SJCRH30 (cell line): Measurements from ENCODE around the gene NT5DC3. TPM values are rescaled to one million over a fixed set of nuclear protein-coding genes. Genes with fewer than 3 reads are reported as not detected.

Source experiments
- DNase-seq, 2 experiments: peaks; one replicate each; pipeline ENCODE4 v3.0.0-alpha.2; 2015 to 2020
- H3K27ac ChIP-seq: fragments of 250-450 bp; sonication (Bioruptor Pico); 2 replicates; pipeline ENCODE4 v1.5.1; 2020; ENCODE audit warnings: mild to moderate bottlenecking, moderate library complexity
- H3K27me3 ChIP-seq: fragments of 250-450 bp; sonication (Bioruptor Pico); 2 replicates; pipeline ENCODE4 v1.5.1; 2020; ENCODE audit warnings: mild to moderate bottlenecking, moderate library complexity
- H3K36me3 ChIP-seq: fragments of 250-450 bp; sonication (Bioruptor Pico); 2 replicates; pipeline ENCODE4 v1.5.1; 2020; ENCODE audit warnings: mild to moderate bottlenecking, moderate library complexity
- H3K4me1 ChIP-seq: fragments of 250-450 bp; sonication (Bioruptor Pico); 2 replicates; pipeline ENCODE4 v1.5.1; 2020; ENCODE audit warnings: mild to moderate bottlenecking, moderate library complexity
- H3K4me3 ChIP-seq: fragments of 250-450 bp; sonication (Bioruptor Pico); 2 replicates; pipeline ENCODE4 v1.5.1; 2020; ENCODE audit warnings: mild to moderate bottlenecking, moderate library complexity
- H3K9me3 ChIP-seq: fragments of 250-450 bp; sonication (Bioruptor Pico); replicated peaks from 2 replicates; pipeline ENCODE4 v1.5.1; 2020; ENCODE audit warnings: mild to moderate bottlenecking, moderate library complexity
- total RNA-seq: library from RNA; depleted of rRNA; stranded (reverse); fragments of >200 nt; shearing (Covaris generic); gene quantifications from 2 replicates; pipeline ENCODE4 v1.2.3, GENCODE V29; 2014

The NT5DC3 gene
- total RNA-seq, 1 experiment from 2014 or later, result 14.8 TPM

DNA sequence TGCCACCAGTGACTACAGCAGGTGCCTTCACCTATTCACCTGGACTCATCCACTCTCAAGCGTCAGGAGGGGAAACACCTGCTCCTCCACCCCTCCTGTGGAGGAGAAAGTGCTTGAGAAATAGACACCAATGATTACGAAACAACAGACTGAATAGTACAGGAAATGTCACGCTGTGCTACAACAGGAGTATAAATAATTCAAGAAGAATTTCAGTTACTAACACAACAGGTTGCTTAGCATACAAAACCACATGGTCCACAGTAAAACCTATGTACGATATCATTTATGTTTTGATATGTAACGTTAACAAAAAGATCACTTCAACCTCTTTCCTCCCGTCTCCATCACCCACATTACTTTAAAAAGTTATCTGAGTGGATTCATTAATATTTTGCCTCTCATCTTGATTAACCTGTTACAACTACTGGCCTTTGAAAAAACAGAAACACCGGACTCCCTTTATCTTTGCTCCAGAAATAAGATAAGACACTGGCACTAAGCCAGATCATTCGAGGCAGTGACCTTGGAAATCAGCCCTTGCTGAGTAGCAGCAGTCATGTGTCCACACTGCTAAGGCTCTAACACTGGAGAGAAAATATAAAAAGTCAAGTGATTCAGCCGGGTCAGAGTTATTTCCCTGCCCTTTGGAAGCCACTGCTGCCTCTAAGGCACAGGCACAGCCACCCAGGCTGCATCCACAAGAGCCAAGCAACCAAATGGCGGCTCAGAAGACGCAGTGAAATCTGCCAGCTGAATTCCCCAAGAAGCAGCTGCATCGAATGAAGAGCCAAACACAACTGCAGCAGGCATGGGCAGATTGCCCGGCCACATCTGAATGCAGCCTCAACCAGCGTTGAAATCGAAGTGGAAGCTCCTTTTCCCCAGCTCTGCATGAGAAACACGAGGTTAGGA lies 40.9 kb downstream of the NT5DC3 start:
- H3K4me1 ChIP-seq, result peaks cover 18% of the 10 kb centered on the region
- peak overlapping the region; percentile 38 for H3K4me3 ChIP-seq
- DNase-seq, result peak; percentile 86 to 91

DNA sequence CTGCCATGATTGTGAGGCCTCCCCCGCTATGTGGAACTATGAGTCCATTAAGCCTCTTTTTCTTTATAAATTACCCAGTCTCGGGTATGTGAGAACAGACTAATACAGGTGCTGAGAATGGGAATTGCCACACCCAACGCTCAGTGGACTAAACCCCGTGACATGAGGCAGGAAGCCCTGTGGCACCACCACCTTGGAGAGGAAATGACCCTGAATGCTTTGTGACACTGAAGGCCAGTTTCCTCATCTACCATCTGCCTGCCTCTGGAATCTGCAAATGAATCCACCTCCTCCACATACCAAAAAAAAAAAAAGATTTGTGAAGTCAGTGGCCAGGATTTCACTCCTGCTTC lies 41.6 kb downstream of the NT5DC3 start:
- no peak for DNase-seq
- no peak overlapping the region for H3K27ac ChIP-seq

More for the DNA sequence above, 40.9 kb downstream of the NT5DC3 start:
- no peaks in the 10 kb centered on the region for H3K9me3 ChIP-seq
- no peaks in the 10 kb centered on the region for H3K27me3 ChIP-seq
- H3K36me3 ChIP-seq, result peaks cover 7% of the 10 kb centered on the region
- H3K27ac ChIP-seq, result peak overlapping the region; percentile 68

DNA sequence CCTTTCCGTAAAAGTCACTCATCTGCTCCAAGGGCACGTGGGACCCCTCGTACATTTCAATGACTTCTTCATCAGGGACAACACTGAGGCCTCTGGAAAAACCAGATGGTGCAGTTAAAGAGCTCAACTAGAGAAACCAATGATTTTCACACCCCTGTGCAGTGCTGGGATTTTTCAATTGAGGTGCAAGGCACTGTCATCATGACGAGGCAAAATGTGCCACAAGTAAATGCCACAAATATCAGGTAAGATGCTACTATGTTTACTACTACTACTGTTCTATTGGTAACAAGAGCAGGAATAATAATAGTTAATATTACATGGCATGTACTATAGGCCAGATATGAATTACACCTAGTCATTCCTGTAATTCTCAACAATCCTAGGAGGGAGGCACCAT lies 42.4 kb downstream of the NT5DC3 start:
- Histone ChIP-seq H3K27ac (no peak overlapping the region), H3K4me1 (peaks cover 16% of the 10 kb centered on the region), H3K9me3 (no peaks in the 10 kb centered on the region), H3K27me3 (no peaks in the 10 kb centered on the region), H3K4me3 (no peak overlapping the region), H3K36me3 (peaks cover 14% of the 10 kb centered on the region)
- no peak for DNase-seq

More for the DNA sequence above, 41.6 kb downstream of the NT5DC3 start:
- Histone ChIP-seq H3K36me3 (peaks cover 9% of the 10 kb centered on the region), H3K27me3 (no peaks in the 10 kb centered on the region), H3K9me3 (no peaks in the 10 kb centered on the region), H3K4me3 (no peak overlapping the region), H3K4me1 (peaks cover 16% of the 10 kb centered on the region)

DNA sequence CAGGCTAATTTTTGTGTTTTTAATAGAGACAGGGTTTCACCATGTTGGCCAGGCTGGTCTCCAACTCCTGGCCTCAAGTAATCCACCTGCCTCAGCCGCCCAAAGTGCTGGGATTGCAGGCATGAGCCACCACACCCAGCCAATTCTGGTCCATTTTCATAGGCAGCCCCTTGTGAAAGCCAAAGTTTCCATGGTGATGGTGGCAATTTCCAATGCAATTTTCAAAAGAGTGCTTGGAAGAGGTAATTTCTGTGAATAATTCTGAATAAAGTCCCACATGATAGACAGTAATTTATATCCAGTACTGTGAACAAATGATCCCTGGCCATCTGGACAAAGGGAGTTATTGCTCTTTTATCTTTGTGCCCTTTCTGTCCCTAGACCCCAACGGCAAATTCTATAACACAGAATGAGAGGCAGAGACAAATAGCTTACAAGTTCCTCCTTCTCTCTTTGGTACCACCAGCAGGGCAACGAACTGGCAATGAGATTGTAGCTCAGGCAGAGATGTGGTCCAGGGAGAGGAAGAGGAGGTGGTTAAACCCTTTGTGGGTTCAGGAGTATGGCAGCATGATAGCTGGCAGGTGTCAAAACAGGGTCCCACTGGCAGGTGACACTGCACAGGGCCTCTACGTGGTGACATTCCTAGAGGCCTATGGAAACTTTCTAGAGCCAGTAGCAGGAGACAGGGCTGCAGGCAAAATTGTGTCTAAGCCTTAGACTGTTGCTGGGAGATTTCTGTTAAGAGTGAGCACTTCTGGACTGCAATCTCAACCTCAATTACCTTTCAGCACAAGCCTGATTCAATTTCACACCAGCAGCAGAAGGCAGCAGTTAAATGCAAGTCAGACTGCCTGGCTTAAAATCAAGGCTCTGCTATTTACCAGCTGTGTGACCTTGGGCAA lies 46.5 kb downstream of the NT5DC3 start:
- Histone ChIP-seq H3K27me3 (no peaks in the 10 kb centered on the region), H3K9me3 (no peaks in the 10 kb centered on the region), H3K36me3 (peaks cover 27% of the 10 kb centered on the region), H3K4me3 (no peak overlapping the region), H3K27ac (no peak overlapping the region), H3K4me1 (no peaks in the 10 kb centered on the region)
- DNase-seq, result no peak

DNA sequence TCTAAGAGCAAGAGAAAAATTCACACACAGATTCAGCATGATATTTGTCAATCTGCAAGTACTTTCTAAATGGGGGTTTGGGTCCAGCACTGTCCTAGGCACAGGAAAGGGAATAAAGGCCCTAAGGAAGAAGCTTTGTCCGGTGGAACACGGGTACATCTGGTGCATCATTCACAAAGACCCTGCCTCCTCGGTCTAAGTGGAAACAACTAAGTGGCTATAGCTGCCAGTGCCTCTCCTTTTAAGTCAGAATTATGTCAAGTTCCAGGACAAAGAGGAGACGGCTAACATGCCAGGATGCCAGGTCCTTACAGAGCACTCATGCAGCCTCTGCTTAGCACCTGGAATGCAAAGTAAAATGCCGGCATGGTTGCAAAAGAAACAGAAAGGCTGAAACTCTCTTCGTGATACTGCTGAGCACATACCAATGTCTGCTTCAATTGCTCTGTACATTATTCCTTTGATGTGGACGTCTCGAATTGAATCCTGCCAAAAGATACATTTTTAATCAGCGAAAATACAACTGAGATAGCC lies 47.5 kb downstream of the NT5DC3 start:
- Histone ChIP-seq H3K36me3 (peaks cover 27% of the 10 kb centered on the region), H3K4me3 (no peak overlapping the region), H3K27ac (no peak overlapping the region), H3K27me3 (no peaks in the 10 kb centered on the region), H3K9me3 (no peaks in the 10 kb centered on the region), H3K4me1 (no peaks in the 10 kb centered on the region)
- no peak for DNase-seq

DNA sequence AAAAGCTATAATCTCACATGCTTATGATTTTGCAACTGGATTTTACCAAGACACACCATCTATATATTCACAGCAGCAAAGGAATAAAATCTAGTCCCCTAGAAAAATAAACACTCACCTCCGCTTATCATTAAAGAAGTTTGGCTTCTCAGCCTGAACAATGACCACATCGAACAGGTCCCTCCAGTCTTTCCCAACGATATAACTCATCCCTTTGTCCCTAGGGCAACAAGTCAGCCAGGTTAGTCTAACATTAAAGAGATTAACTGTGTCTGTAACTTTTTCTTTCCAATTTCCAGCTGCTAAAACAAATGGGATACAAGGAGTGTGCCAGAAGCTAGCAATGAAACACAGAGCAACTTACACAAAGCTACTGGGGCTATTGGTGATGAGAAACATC lies 48.0 kb downstream of the NT5DC3 start:
- peaks cover 27% of the 10 kb centered on the region for H3K36me3 ChIP-seq

DNA sequence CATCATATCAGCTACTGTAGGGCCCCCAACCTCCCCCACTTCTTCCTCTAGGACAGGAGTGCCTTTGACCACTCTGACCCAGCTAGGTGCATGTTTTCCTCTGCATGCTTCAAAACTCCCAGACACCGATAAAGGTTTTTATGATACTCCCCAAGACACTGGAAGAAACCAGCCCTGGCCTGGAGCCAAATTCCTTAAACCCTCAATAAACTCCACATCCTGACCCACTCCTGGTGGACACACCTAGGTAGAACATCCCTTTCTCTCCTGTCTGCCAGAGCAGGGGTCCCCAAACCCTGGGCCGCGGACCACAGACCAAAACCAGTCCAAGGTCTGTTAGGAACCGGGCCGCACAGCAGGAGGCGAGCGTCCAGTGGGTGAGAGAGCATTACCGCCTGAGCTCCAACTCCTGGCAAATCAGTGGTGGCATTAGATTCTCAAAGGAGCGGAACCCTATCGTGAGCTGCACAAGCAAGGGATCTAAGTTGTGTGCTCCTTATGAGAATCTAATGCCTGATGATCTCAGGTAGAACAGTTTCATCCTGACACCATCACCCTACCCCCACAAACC lies 49.6 kb downstream of the NT5DC3 start:
- no peak for DNase-seq
- Histone ChIP-seq H3K4me1 (no peaks in the 10 kb centered on the region), H3K36me3 (peaks cover 20% of the 10 kb centered on the region), H3K27ac (no peak overlapping the region), H3K9me3 (no peaks in the 10 kb centered on the region), H3K4me3 (no peak overlapping the region), H3K27me3 (no peaks in the 10 kb centered on the region)

More for the DNA sequence above, 48.0 kb downstream of the NT5DC3 start:
- Histone ChIP-seq H3K9me3 (no peaks in the 10 kb centered on the region), H3K27me3 (no peaks in the 10 kb centered on the region), H3K27ac (no peak overlapping the region), H3K4me3 (no peak overlapping the region), H3K4me1 (no peaks in the 10 kb centered on the region)
- no peak for DNase-seq

DNA sequence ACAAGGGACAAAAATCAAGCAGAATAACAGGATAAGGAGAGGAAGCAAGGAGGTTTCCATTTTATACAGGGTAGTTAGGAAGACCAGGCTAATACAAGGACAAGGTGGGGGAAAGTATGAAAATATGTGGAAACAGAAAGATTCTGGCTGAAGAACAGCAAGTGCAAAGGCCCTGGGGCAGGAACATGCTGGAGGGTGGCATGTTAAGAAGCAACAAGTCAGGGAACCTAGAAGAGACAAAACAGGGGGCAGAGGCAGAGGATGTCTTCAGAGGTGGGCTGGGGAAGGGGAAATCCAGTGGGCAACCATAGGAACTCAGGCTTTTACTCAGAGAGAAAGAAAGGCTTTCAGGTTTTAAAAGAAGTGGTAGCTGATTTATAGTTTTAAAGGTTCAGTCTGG lies 54.8 kb downstream of the NT5DC3 start:
- DNase-seq, result no peak
- no peak overlapping the region for H3K27ac ChIP-seq

DNA sequence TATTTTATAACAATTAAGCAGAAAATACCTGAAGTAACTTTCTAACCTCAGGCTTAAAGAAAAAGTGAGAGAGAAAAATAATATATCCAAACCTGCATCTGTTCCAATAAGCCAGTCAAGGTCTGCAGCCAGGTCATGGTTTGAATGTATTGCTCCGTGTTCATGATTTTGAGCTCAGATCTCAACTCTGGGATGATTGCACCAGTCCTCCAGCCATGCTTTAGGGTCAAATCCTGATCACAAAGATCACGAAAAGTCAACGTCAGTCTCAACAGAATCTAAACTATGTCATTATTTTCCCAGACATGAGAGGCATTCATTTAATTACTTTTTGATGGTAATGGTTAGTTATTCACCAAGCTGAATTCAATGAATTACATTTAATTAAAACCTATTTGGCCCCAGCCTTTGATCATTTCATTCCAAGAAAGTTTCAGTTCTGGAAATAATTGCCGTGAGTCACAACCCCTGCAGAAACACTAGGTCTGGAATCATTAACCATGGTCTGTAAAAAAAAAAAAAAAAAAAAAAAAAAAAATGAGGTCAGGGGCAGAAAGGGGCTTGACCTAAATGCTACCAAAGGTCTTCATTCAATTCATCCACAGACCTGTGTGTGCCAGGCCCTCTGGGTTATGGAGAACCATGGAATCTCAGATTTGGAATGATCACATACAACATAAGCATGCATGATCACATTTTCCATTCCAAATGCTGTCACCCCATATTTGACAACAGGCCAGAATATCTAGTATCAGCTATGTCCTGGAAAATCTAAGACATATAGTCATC lies 55.6 kb downstream of the NT5DC3 start:
- peaks cover 2% of the 10 kb centered on the region for H3K4me1 ChIP-seq
- no peak overlapping the region for H3K27ac ChIP-seq
- H3K9me3 ChIP-seq, result no peaks in the 10 kb centered on the region
- H3K4me3 ChIP-seq, result no peak overlapping the region
- H3K27me3 ChIP-seq, result no peaks in the 10 kb centered on the region
- peaks cover 14% of the 10 kb centered on the region for H3K36me3 ChIP-seq
- no peak for DNase-seq

More for the DNA sequence above, 54.8 kb downstream of the NT5DC3 start:
- H3K27me3 ChIP-seq, result no peaks in the 10 kb centered on the region
- no peaks in the 10 kb centered on the region for H3K9me3 ChIP-seq
- peaks cover 14% of the 10 kb centered on the region for H3K36me3 ChIP-seq
- no peaks in the 10 kb centered on the region for H3K4me1 ChIP-seq
- H3K4me3 ChIP-seq, result no peak overlapping the region

DNA sequence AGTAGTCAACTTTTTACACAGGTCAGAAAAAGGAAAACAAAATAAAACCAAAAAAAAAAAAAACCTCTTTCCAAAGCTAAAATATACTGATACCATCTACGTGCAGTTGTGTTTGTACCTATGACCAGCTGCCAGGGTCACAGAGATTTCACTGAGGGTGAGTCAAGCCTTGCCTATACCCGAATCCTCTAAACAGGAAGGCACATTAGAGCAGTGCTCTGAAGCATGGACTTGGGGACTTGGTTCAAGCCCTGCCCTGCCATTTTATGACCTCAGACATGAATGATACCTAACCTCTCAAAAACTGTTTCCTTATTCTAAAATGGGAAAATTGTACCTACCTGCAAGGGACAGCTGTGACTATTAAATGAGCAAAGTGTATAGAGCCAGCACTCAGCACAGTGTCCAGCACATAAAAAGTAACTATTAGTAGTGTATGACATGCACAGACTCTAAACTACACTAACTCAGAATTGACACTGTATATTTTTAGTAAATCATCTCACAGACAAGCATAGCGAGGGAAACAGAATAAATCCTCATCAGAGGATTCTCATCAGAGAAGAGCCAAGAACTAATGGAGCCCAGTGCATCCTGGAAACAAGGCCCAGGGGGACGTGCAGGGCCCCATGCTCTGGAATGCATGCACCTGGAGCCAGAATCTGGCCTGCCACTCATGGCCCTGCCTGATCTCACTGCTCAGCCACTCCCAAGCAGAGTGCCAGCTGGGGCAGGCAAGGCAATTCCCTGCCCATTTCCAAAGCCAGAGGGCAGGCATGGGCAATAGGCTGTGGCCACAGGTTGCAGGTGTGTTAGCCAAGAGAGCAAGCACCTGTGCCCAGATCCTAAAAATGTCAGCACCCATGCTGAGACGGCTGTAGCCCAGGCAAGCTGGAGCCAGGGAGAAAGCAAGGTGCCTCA lies 57.0 kb downstream of the NT5DC3 start:
- Histone ChIP-seq H3K4me1 (peaks cover 16% of the 10 kb centered on the region), H3K27me3 (no peaks in the 10 kb centered on the region), H3K4me3 (no peak overlapping the region), H3K36me3 (peaks cover 14% of the 10 kb centered on the region), H3K27ac (no peak overlapping the region), H3K9me3 (no peaks in the 10 kb centered on the region)
- DNase-seq, result no peak

DNA sequence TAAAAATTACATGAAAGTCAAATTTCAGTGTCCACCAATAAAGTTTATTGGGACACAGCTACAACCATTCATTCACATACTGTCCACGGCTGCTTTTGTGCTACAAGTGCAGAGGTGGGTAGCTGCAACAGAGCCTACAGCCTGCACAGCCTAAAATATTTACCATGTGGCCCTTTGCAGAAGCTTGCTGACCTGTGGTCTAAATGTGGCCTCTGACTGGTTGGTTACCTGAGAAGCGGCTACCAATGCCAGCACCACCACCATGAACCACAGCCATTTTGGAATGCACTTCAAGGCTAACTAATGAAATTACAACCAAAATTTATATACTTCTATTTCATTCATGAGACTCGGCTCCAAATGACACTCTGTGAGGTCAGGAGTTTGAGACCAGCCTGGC lies 58.6 kb downstream of the NT5DC3 start:
- Histone ChIP-seq H3K4me1 (peaks cover 22% of the 10 kb centered on the region), H3K27ac (no peak overlapping the region), H3K27me3 (no peaks in the 10 kb centered on the region), H3K9me3 (no peaks in the 10 kb centered on the region), H3K36me3 (peaks cover 15% of the 10 kb centered on the region), H3K4me3 (no peak overlapping the region)
- DNase-seq, result no peak

DNA sequence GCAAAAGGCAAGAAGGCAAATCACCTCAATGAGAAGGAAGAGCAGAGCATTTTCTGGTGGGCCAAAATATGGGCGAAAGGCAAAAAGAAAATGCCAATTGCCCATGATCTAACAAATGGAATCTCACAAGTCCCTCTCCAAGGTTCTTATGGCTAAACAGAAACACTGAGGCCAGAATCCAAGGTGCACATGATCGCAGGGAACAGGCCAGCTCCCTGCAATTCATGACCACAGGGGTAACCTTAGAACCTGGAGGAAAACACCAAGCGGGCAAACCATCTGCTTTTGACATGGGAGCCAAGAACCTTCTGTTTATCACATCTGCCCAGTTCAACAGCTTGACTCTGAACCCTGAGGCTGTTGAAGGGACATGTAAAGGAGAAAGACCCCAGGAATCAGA lies 60.0 kb downstream of the NT5DC3 start:
- DNase-seq, result no peak
- Histone ChIP-seq H3K4me3 (no peak overlapping the region), H3K36me3 (peaks cover 21% of the 10 kb centered on the region), H3K9me3 (no peaks in the 10 kb centered on the region), H3K27me3 (no peaks in the 10 kb centered on the region), H3K4me1 (peaks cover 22% of the 10 kb centered on the region), H3K27ac (no peak overlapping the region)

DNA sequence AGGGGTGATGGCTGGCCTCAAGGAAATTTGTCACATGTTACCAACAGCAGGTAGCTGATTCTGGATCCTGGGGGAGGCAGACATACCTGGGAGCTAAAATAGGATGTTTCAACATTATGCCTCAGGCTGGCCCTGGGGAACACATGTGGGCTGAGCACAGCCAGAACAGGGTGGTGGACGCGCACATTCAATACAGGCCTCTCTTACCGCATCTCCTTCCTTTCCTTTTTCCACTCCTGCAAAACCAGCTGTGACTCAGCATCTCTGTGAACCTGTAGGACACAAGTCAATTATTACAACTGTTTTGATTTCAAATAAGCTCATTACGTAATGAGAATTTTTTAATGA lies 61.0 kb downstream of the NT5DC3 start:
- Histone ChIP-seq H3K4me1 (peaks cover 22% of the 10 kb centered on the region), H3K4me3 (no peak overlapping the region), H3K9me3 (no peaks in the 10 kb centered on the region), H3K27ac (peak overlapping the region; percentile 51), H3K27me3 (no peaks in the 10 kb centered on the region), H3K36me3 (peaks cover 28% of the 10 kb centered on the region)
- no peak for DNase-seq
